SU-DHL-6 (cell line): ENCODE results near the gene SBF1.

ENCODE experiments used
- H2AFZ ChIP-seq: fragments of 200-600 bp; sonication (generic); 2 replicates; pipeline ENCODE4 v1.6.1; 2014; ENCODE audit warnings: low read depth, mild to moderate bottlenecking, moderate library complexity, mixed read lengths, antibody characterized with exemption, low read length; ENCODE audit not compliant: severe bottlenecking
- H3F3A ChIP-seq: fragments of 200-600 bp; shearing (Covaris generic); 2 replicates; pipeline ENCODE4 v1.6.0; 2016; ENCODE audit warnings: antibody characterized with exemption, mild to moderate bottlenecking; ENCODE audit not compliant: insufficient read depth
- H3K27ac ChIP-seq: fragments of 200-600 bp; sonication (generic); 2 replicates; pipeline ENCODE4 v1.5.1; 2016; ENCODE audit warnings: low read depth, mild to moderate bottlenecking, low read length, moderate library complexity, mixed read lengths
- H3K27me3 ChIP-seq: fragments of 200-600 bp; sonication (generic), shearing (Covaris generic); 2 replicates; pipeline ENCODE4 v1.6.0; 2014; ENCODE audit warnings: mild to moderate bottlenecking, low read length
- H3K36me3 ChIP-seq: fragments of 200-600 bp; sonication (generic); 2 replicates; pipeline ENCODE4 v1.6.1; 2014; ENCODE audit warnings: mild to moderate bottlenecking, low read length, mixed read lengths
- H3K4me2 ChIP-seq: fragments of 300-600, 200-600 bp; shearing (Covaris generic), sonication (generic); 2 replicates; pipeline ENCODE4 v1.6.0; 2014; ENCODE audit warnings: low read length, low read depth, mild to moderate bottlenecking; ENCODE audit not compliant: poor library complexity, severe bottlenecking
- H3K4me3 ChIP-seq: fragments of 200-600 bp; sonication (generic); 2 replicates; pipeline ENCODE4 v1.5.1; 2014; ENCODE audit warnings: antibody characterized with exemption, low read length, mild to moderate bottlenecking, mixed read lengths; ENCODE audit not compliant: insufficient read depth, poor library complexity, severe bottlenecking
- H3K79me2 ChIP-seq: fragments of 200-600 bp; sonication (generic); 2 replicates; pipeline ENCODE4 v1.6.1; 2014; ENCODE audit warnings: mild to moderate bottlenecking, low read length, moderate library complexity; ENCODE audit not compliant: insufficient read depth
- H3K9ac ChIP-seq: fragments of 200-600 bp; sonication (generic); 2 replicates; pipeline ENCODE4 v1.7.0; 2014; ENCODE audit warnings: mild to moderate bottlenecking, low read length
- H3K9me2 ChIP-seq: fragments of 200-600 bp; sonication (generic); replicated peaks from 2 replicates; pipeline ENCODE4 v1.6.1; 2014; ENCODE audit warnings: low read length; ENCODE audit not compliant: insufficient read depth
- H3K9me3 ChIP-seq: fragments of 200-600 bp; sonication (generic); 2 replicates; pipeline ENCODE4 v1.6.1; 2014; ENCODE audit warnings: low read length, mixed read lengths; ENCODE audit not compliant: insufficient read depth
- H4K20me1 ChIP-seq: fragments of 200-600 bp; sonication (generic); 2 replicates; pipeline ENCODE4 v1.6.1; 2014; ENCODE audit warnings: low read depth, mild to moderate bottlenecking, antibody characterized with exemption, low read length, moderate library complexity, mixed read lengths
- CTCF ChIP-seq: fragments of 200-600 bp; sonication (generic); IDR thresholded peaks from one replicate; pipeline ENCODE4 v1.5.1; 2017; ENCODE audit warnings: antibody characterized with exemption, mild to moderate bottlenecking, low read length, moderate library complexity; ENCODE audit not compliant: insufficient read depth, poor library complexity, severe bottlenecking
- EZH2phosphoT487 ChIP-seq: fragments of 200-600 bp; sonication (generic), shearing (Covaris generic); conservative IDR thresholded peaks from 2 replicates; pipeline ENCODE4 v1.6.1; 2018; ENCODE audit warnings: mild to moderate bottlenecking, antibody characterized with exemption, low read length, moderate library complexity, mixed read lengths

SBF1 gene

GRCh38 chr22:50481045-50481439, 6.2 kb upstream of the SBF1 start:
- Histone ChIP-seq H3K9ac (peak overlapping the region; percentile 60; the same call in 1 of the 2 replicates), H2AFZ (no peak overlapping the region)

GRCh38 chr22:50479721-50480120, 4.9 kb upstream of the SBF1 start:
- Histone ChIP-seq H3K4me2 (no peak overlapping the region), H2AFZ (no peak overlapping the region), H3K9me3 (no peaks in the 10 kb centered on the region), H3K9ac (no peak overlapping the region), H3K9me2 (no peaks in the 10 kb centered on the region), H3K27ac (no peak overlapping the region), H3F3A (0 out of 2 replicates have a peak, but pooled peaks cover 4% of the 10 kb centered on the region), H3K36me3 (no peaks in the 10 kb centered on the region), H3K27me3 (no peaks in the 10 kb centered on the region), H4K20me1 (no peaks in the 10 kb centered on the region), H3K4me3 (no peak overlapping the region), H3K79me2 (no peaks in the 10 kb centered on the region)
- TF ChIP-seq CTCF, result no peak
- no peak for TF ChIP-seq EZH2phosphoT487

More at GRCh38 chr22:50481045-50481439, 6.2 kb upstream of the SBF1 start:
- no peaks in the 10 kb centered on the region for H3K9me3 ChIP-seq
- H3K27ac ChIP-seq, result no peak overlapping the region
- no peaks in the 10 kb centered on the region for H3K27me3 ChIP-seq
- peaks cover 7% of the 10 kb centered on the region; the same call in 1 of the 2 replicates for H3F3A ChIP-seq
- H3K36me3 ChIP-seq, result no peaks in the 10 kb centered on the region
- TF ChIP-seq EZH2phosphoT487 (no peak), CTCF (no peak)
- no peaks in the 10 kb centered on the region for H3K79me2 ChIP-seq
- H3K4me2 ChIP-seq, result peak overlapping the region; percentile 56
- no peaks in the 10 kb centered on the region for H3K9me2 ChIP-seq
- no peaks in the 10 kb centered on the region for H4K20me1 ChIP-seq
- peak overlapping the region; percentile 49 for H3K4me3 ChIP-seq

- no peak overlapping the region for H3K4me3 ChIP-seq
- TF ChIP-seq CTCF, result no peak
- TF ChIP-seq EZH2phosphoT487, result no peak
- no peak overlapping the region for H2AFZ ChIP-seq
- H4K20me1 ChIP-seq, result no peaks in the 10 kb centered on the region
- H3K36me3 ChIP-seq, result no peaks in the 10 kb centered on the region
- no peaks in the 10 kb centered on the region for H3K27me3 ChIP-seq
- peaks cover 18% of the 10 kb centered on the region for H3K79me2 ChIP-seq
- no peak overlapping the region for H3K4me2 ChIP-seq
- no peak overlapping the region for H3K9ac ChIP-seq
- no peak overlapping the region for H3K27ac ChIP-seq
- no peaks in the 10 kb centered on the region for H3K9me2 ChIP-seq
- H3K9me3 ChIP-seq, result no peaks in the 10 kb centered on the region
- peaks cover 9% of the 10 kb centered on the region; the same call in 1 of the 2 replicates for H3F3A ChIP-seq
Measured at GRCh38 chr22:50477923-50478322, 3.1 kb upstream of the SBF1 start.
